OCI-LY7 (cell line): Measurements from ENCODE around the gene COL25A1.

Source experiments
- CTCF ChIP-seq: fragments of 200-600 bp; sonication (generic); conservative IDR thresholded peaks from 2 replicates; pipeline ENCODE4 v1.5.1; 2014; ENCODE audit warnings: mild to moderate bottlenecking, antibody characterized with exemption, low read length, moderate library complexity, mixed read lengths
- EZH2phosphoT487 ChIP-seq: fragments of 200-600 bp; sonication (generic); IDR thresholded peaks from 2 replicates; pipeline ENCODE4 v1.6.1; 2018; ENCODE audit warnings: low read depth, borderline replicate concordance, mild to moderate bottlenecking, mixed run types, antibody characterized with exemption, low read length, moderate library complexity, mixed read lengths

- TF ChIP-seq CTCF (no peak), EZH2phosphoT487 (no peak)
Measured at GRCh38 chr4:109126856-109127255, 175.6 kb downstream of the COL25A1 start.
